HepG2 (cell line): ENCODE measurements around the gene RGS19. TPM values are rescaled to one million over a fixed set of nuclear protein-coding genes. Genes with fewer than 3 reads are reported as not detected.

Experiments
- ATF7 ChIP-seq, 2 experiments: fragments of 450-650 bp in 1 of 2; sonication (generic) in 1 of 2; formaldehyde crosslinking in 1 of 2; IDR thresholded peaks; 2 replicates each; pipeline versions ENCODE4 v1.4.0 to v1.6.1; 2016 to 2020; ENCODE audit warnings: antibody characterized with exemption in 1 of 2, mild to moderate bottlenecking in 1 of 2, missing genetic modification reagents in 1 of 2
- CSRNP1 ChIP-seq: sonication (generic); formaldehyde crosslinking; IDR thresholded peaks from 2 replicates; pipeline ENCODE4 v1.8.1; 2023; ENCODE audit warnings: mild to moderate bottlenecking, missing genetic modification reagents
- EEA1 ChIP-seq: sonication (generic); formaldehyde crosslinking; IDR thresholded peaks from 2 replicates; pipeline ENCODE4 v1.5.1; 2020; ENCODE audit warnings: mild to moderate bottlenecking, missing genetic modification reagents, borderline replicate concordance
- ELF1 ChIP-seq: sonication (generic); formaldehyde crosslinking; IDR thresholded peaks from 2 replicates; pipeline ENCODE4 v1.4.0; 2020; ENCODE audit warnings: missing genetic modification reagents
- HOXA3 ChIP-seq: sonication (generic); formaldehyde crosslinking; IDR thresholded peaks from 2 replicates; pipeline ENCODE4 v1.5.0; 2020; ENCODE audit warnings: missing genetic modification reagents
- NFYC ChIP-seq: IDR thresholded peaks from 2 replicates; pipeline ENCODE4 v1.6.1; 2016; ENCODE audit warnings: missing genetic modification reagents, missing compliant biosample characterization
- SALL2 ChIP-seq: sonication (generic); formaldehyde crosslinking; IDR thresholded peaks from 2 replicates; pipeline ENCODE4 v1.8.1; 2023; ENCODE audit warnings: mild to moderate bottlenecking, missing genetic modification reagents, inconsistent platforms
- SNAPC5 ChIP-seq: sonication (generic); formaldehyde crosslinking; IDR thresholded peaks from 2 replicates; pipeline ENCODE4 v1.8.1; 2023; ENCODE audit warnings: mild to moderate bottlenecking, missing genetic modification reagents, borderline replicate concordance
- SRSF1 ChIP-seq: fragments of 200-400 bp; formaldehyde crosslinking; optimal IDR thresholded peaks from 2 replicates; pipeline ENCODE3; 2017; ENCODE audit warnings: mild to moderate bottlenecking, low read depth, low read length, moderate library complexity
- THYN1 ChIP-seq: sonication (generic); formaldehyde crosslinking; IDR thresholded peaks from 2 replicates; pipeline ENCODE4 v1.8.1; 2023; ENCODE audit warnings: low read depth, mild to moderate bottlenecking, moderate library complexity, missing genetic modification reagents, borderline replicate concordance
- TOPORS ChIP-seq: sonication (generic); formaldehyde crosslinking; IDR thresholded peaks from 2 replicates; pipeline ENCODE4 v1.8.0; 2023; ENCODE audit warnings: mild to moderate bottlenecking, missing genetic modification reagents
- ZBTB46 ChIP-seq: sonication (generic); formaldehyde crosslinking; IDR thresholded peaks from 2 replicates; pipeline ENCODE4 v1.4.0; 2020; ENCODE audit warnings: mild to moderate bottlenecking, missing genetic modification reagents, borderline replicate concordance
- ZFY ChIP-seq: sonication (generic); formaldehyde crosslinking; IDR thresholded peaks from 2 replicates; pipeline ENCODE4 v1.4.0; 2020; ENCODE audit warnings: missing genetic modification reagents
- ZNF329 ChIP-seq: sonication (generic); formaldehyde crosslinking; IDR thresholded peaks from 2 replicates; pipeline ENCODE4 v1.9.0; 2021; ENCODE audit warnings: low read depth, mild to moderate bottlenecking, missing genetic modification reagents
- ZNF343 ChIP-seq: sonication (generic); formaldehyde crosslinking; IDR thresholded peaks from 2 replicates; pipeline ENCODE4 v1.4.0; 2020; ENCODE audit warnings: mild to moderate bottlenecking, missing genetic modification reagents
- ZNF382 ChIP-seq: sonication (generic); formaldehyde crosslinking; IDR thresholded peaks from 2 replicates; pipeline ENCODE4 v1.5.0; 2020; ENCODE audit warnings: missing genetic modification reagents, mild to moderate bottlenecking, borderline replicate concordance
- ZNF556 ChIP-seq: sonication (generic); formaldehyde crosslinking; IDR thresholded peaks from 2 replicates; pipeline ENCODE4 v1.4.0; 2020; ENCODE audit warnings: mild to moderate bottlenecking, missing genetic modification reagents, borderline replicate concordance
- ZNF768 ChIP-seq: sonication (generic); formaldehyde crosslinking; IDR thresholded peaks from 2 replicates; pipeline ENCODE4 v1.4.0; 2020; ENCODE audit warnings: missing genetic modification reagents
- polyA plus RNA-seq, 8 experiments: library from polyadenylated mRNA; depleted of rRNA in 3 of 8; stranded (reverse) in 7 of 8; unstranded in 1 of 8; fragments of >200 nt; fragmentation: Illumina TruSeq in 4 of 8; extraction: Trizol in 4 of 8; gene quantifications; 2 replicates each; pipeline versions ENCODE4 v1.2.1 to v1.2.3, GENCODE V29; 2011 to 2016; ENCODE audit warnings: low read depth in 4 of 8, missing spikeins in 1 of 8, mixed read lengths in 1 of 8; ENCODE audit not compliant: insufficient read depth in 1 of 8
- total RNA-seq, 5 experiments: library from RNA; depleted of rRNA; stranded (reverse); fragments of >200 nt; fragmentation: Illumina TruSeq; extraction: Trizol; gene quantifications; 2 replicates each; pipeline ENCODE4 v1.2.3, GENCODE V29; 2016; ENCODE audit warnings: low read depth in 1 of 5
- TF ChIP-seq, protein P1 (sequence below): fragments of 450-650 bp; IDR thresholded peaks from 2 replicates; pipeline ENCODE4 v1.6.1; 2017
- TF ChIP-seq, protein P2 (sequence below): sonication (generic); formaldehyde crosslinking; IDR thresholded peaks from 2 replicates; pipeline ENCODE4 v1.8.1; 2022; ENCODE audit warnings: low read depth, mild to moderate bottlenecking, missing genetic modification reagents

RGS19 gene
- total and polyA plus RNA-seq, 2 of the 13 experiments (the other 11 are each of a cell fraction or from before 2014, with no cell fraction given) = 10.7 to 11.9 TPM

DNA sequence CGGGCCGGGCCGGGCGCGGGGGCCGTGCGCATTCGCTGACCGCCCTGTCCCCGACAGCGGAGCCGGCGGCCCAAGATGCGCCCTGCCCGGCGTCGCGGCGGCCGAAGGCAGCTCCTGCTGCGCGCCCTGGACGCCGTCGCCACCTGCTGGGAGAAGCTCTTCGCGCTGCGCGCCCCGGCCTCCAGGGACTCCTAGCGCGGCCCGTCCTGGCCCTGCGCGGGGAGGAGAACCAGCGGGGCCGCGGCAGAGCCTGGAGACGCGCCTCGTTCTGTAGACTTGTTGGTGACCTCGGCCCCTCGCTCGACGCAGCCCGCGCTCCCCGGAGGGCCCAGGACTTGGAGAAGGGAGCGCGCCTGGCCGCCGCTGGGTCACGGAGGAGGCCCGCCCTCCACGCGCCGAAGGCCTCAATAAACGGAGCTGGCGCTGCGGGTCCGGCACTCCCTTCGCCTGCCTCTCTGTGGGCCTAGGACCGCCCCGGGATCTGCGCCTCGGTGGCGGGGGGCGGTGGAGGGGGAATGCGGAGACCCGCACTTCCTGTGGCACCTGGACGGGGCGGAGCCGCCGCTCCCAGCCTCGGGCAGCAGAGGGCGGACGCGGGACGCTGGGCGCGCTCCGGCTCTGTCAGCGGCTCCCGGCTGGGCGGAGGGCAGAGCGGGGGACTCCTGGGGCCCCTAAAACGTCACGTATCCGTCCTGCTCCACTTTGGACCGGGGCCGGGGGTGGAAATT lies 40.6 kb downstream of the RGS19 start (continued):
- TF ChIP-seq ZFY (peak; percentile 9; the same call in 1 of the 2 replicates), SRSF1 (peak; percentile 46), ZNF768 (CRISPR knock-in tag) (no peak), CSRNP1 (0 out of 2 replicates have a peak, but pooled peaks have one; percentile 37), ZNF329 (CRISPR knock-in tag) (no peak), THYN1 (CRISPR knock-in tag) (no peak), ZNF382 (CRISPR knock-in tag) (no peak), HOXA3 (CRISPR knock-in tag) (peak; percentile 83), SNAPC5 (CRISPR knock-in tag) (no peak), ATF7 (IDR thresholded peaks at IDR 0.05) (no peak), ATF7 (CRISPR knock-in tag; IDR thresholded peaks at IDR 0.05) (0 out of 2 replicates have a peak, but pooled peaks have one; percentile 37), EEA1 (CRISPR knock-in tag) (no peak), ZNF556 (CRISPR knock-in tag) (0 out of 2 replicates have a peak, but pooled peaks have one; percentile 14), SALL2 (0 out of 2 replicates have a peak, but pooled peaks have one; percentile 11), ZNF343 (CRISPR knock-in tag) (0 out of 2 replicates have a peak, but pooled peaks have one; percentile 34), ZBTB46 (CRISPR knock-in tag) (peak; percentile 35; the same call in 1 of the 2 replicates), NFYC (CRISPR knock-in tag) (no peak), TOPORS (CRISPR knock-in tag) (0 out of 2 replicates have a peak, but pooled peaks have one; percentile 54), ELF1 (CRISPR knock-in tag) (no peak)
- TF ChIP-seq, protein P1, sequence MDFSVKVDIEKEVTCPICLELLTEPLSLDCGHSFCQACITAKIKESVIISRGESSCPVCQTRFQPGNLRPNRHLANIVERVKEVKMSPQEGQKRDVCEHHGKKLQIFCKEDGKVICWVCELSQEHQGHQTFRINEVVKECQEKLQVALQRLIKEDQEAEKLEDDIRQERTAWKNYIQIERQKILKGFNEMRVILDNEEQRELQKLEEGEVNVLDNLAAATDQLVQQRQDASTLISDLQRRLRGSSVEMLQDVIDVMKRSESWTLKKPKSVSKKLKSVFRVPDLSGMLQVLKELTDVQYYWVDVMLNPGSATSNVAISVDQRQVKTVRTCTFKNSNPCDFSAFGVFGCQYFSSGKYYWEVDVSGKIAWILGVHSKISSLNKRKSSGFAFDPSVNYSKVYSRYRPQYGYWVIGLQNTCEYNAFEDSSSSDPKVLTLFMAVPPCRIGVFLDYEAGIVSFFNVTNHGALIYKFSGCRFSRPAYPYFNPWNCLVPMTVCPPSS = no peak
- TF ChIP-seq, protein P2, sequence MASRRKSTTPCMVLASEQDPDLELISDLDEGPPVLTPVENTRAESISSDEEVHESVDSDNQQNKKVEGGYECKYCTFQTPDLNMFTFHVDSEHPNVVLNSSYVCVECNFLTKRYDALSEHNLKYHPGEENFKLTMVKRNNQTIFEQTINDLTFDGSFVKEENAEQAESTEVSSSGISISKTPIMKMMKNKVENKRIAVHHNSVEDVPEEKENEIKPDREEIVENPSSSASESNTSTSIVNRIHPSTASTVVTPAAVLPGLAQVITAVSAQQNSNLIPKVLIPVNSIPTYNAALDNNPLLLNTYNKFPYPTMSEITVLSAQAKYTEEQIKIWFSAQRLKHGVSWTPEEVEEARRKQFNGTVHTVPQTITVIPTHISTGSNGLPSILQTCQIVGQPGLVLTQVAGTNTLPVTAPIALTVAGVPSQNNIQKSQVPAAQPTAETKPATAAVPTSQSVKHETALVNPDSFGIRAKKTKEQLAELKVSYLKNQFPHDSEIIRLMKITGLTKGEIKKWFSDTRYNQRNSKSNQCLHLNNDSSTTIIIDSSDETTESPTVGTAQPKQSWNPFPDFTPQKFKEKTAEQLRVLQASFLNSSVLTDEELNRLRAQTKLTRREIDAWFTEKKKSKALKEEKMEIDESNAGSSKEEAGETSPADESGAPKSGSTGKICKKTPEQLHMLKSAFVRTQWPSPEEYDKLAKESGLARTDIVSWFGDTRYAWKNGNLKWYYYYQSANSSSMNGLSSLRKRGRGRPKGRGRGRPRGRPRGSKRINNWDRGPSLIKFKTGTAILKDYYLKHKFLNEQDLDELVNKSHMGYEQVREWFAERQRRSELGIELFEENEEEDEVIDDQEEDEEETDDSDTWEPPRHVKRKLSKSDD (CRISPR knock-in tag) = peak; percentile 94
